ENCODE measurements around the gene SIGLEC6.

DNA sequence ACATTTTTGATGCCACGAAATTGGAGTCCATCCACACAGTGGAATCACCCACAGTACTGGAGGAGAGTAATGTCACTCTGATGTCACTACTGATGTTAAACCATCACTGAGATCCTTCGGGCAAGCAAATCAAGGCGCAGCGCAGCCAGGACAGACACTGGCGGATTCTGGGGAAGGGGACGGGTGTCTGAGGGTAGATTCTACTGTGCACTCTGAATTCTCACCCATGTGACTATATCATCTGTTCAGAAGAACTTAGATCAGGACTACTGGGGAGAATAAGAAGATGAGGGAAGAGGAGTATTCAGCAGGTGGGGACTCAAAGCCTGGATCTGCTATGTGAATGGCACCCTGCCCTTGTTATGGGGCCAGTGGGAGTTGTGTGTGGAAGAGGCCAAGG, 12.6 kb upstream of the SIGLEC6 start:
- TF ChIP-seq POLR2A (IDR thresholded peaks at IDR 0.05; ENCODE audit: low read depth, low read length) (no peak), POLR2AphosphoS5 (IDR thresholded peaks at IDR 0.05; ENCODE audit: low read depth, low read length) (no peak), TAF1 (IDR thresholded peaks at IDR 0.05; ENCODE audit: low read depth, low read length) (no peak)
